GM23248 (cell line): Measurements from ENCODE around the gene ALX4.

Experiments
- EZH2 ChIP-seq: fragments of 200-600 bp; sonication (generic); IDR thresholded peaks from 2 replicates; pipeline ENCODE4 v1.6.1; 2018; ENCODE audit warnings: antibody characterized with exemption, mild to moderate bottlenecking; ENCODE audit not compliant: insufficient read depth, poor library complexity, severe bottlenecking
- EZH2phosphoT487 ChIP-seq: fragments of 200-600 bp; sonication (generic); IDR thresholded peaks from 2 replicates; pipeline ENCODE4 v1.6.1; 2018; ENCODE audit warnings: antibody characterized with exemption, moderate library complexity, mild to moderate bottlenecking, low read depth; ENCODE audit not compliant: insufficient read depth

GRCh38 chr11:44321059-44321458 is 11.1 kb upstream of the ALX4 start:
- TF ChIP-seq EZH2, result peak; percentile 19
- peak; percentile 23; the same call in 1 of the 2 replicates for TF ChIP-seq EZH2phosphoT487
